Activated T-cell treated with anti-CD3 and anti-CD28 coated beads, Interleukin-2, amount 50 U/mL, for 4 hours (primary cell): ENCODE measurements around the gene MLEC. TPM values are rescaled to one million over a fixed set of nuclear protein-coding genes. Genes with fewer than 3 reads are reported as not detected.

ENCODE experiments used
- ATAC-seq, 2 donors: fragments of 200-7000 bp; cut with Tn5 transposase; one replicate each; pipeline ENCODE4 v1.10.0; 2021
- DNase-seq: peaks from one replicate; pipeline ENCODE4 v3.0.0-alpha.2; 2020
- H3K27me3 Mint-ChIP-seq: one replicate; pipeline ENCODE4 v1.8.0; 2021; ENCODE audit warnings: low read depth, mixed read lengths
- H3K36me3 Mint-ChIP-seq: one replicate; pipeline ENCODE4 v1.8.0; 2022; ENCODE audit warnings: mixed read lengths; ENCODE audit not compliant: insufficient read depth
- H3K4me1 Mint-ChIP-seq: one replicate; pipeline ENCODE4 v1.8.0; 2021; ENCODE audit warnings: low read depth, mixed read lengths
- H3K4me3 Mint-ChIP-seq: one replicate; pipeline ENCODE4 v1.8.0; 2021; ENCODE audit warnings: mild to moderate bottlenecking, moderate library complexity, mixed read lengths
- H3K9me3 Mint-ChIP-seq: one replicate; pipeline ENCODE4 v1.8.0; 2021; ENCODE audit warnings: mixed read lengths
- total RNA-seq, 3 donors: library from RNA; stranded (reverse); gene quantifications; one replicate each; pipeline ENCODE4 v1.2.1, GENCODE V29; 2021

Gene MLEC
- total RNA-seq, 3 donors from 2014 or later = 153 to 172 (median 153) TPM

- no peak for DNase-seq
- no peaks in the 10 kb centered on the region for H3K36me3 Mint-ChIP-seq
- H3K4me3 Mint-ChIP-seq = no peak overlapping the region
- ATAC-seq = no peak
- peaks cover under 1% of the 10 kb centered on the region for H3K27me3 Mint-ChIP-seq
- H3K9me3 Mint-ChIP-seq = no peaks in the 10 kb centered on the region
- peaks cover 9% of the 10 kb centered on the region for H3K4me1 Mint-ChIP-seq
These were observed 12.8 kb upstream of the MLEC start for GRCh38 chr12:120674097-120674636.

- no peaks in the 10 kb centered on the region for H3K36me3 Mint-ChIP-seq
- no peak overlapping the region for H3K4me3 Mint-ChIP-seq
- DNase-seq (no peak), ATAC-seq (peak; percentile 28 to 46)
- no peaks in the 10 kb centered on the region for H3K9me3 Mint-ChIP-seq
- peaks cover 3% of the 10 kb centered on the region for H3K27me3 Mint-ChIP-seq
- H3K4me1 Mint-ChIP-seq = peaks cover 9% of the 10 kb centered on the region
These were observed 9.0 kb upstream of the MLEC start for GRCh38 chr12:120677765-120678473.

- Mint-ChIP-seq H3K9me3 (no peaks in the 10 kb centered on the region), H3K36me3 (no peaks in the 10 kb centered on the region), H3K27me3 (peaks cover 3% of the 10 kb centered on the region), H3K4me3 (no peak overlapping the region), H3K4me1 (peaks cover 9% of the 10 kb centered on the region)
- ATAC-seq = no peak
- DNase-seq = no peak
These were observed 8.4 kb upstream of the MLEC start for GRCh38 chr12:120678572-120678971.

GRCh38 chr12:120680165-120680738, 6.7 kb upstream of the MLEC start:
- no peaks in the 10 kb centered on the region for H3K9me3 Mint-ChIP-seq
- peaks cover 13% of the 10 kb centered on the region for H3K4me1 Mint-ChIP-seq
- H3K4me3 Mint-ChIP-seq = no peak overlapping the region
- H3K36me3 Mint-ChIP-seq = no peaks in the 10 kb centered on the region
- H3K27me3 Mint-ChIP-seq = peaks cover 3% of the 10 kb centered on the region
- DNase-seq (no peak), ATAC-seq (no peak)

- Mint-ChIP-seq H3K4me3 (peak overlapping the region; percentile 8), H3K9me3 (no peaks in the 10 kb centered on the region), H3K4me1 (peaks cover 25% of the 10 kb centered on the region), H3K27me3 (no peaks in the 10 kb centered on the region), H3K36me3 (no peaks in the 10 kb centered on the region)
- no peak for ATAC-seq
- no peak for DNase-seq
These were observed 2.4 kb upstream of the MLEC start for GRCh38 chr12:120684523-120684932.

- H3K9me3 Mint-ChIP-seq = no peaks in the 10 kb centered on the region
These were observed 1.4 kb upstream of the MLEC start for GRCh38 chr12:120685522-120685921.

GRCh38 chr12:120686151-120686689, 729 bp upstream of the MLEC start:
- peak; percentile 79 to 81 for ATAC-seq
- no peaks in the 10 kb centered on the region for H3K9me3 Mint-ChIP-seq
- H3K4me1 Mint-ChIP-seq = peaks cover 38% of the 10 kb centered on the region
- no peaks in the 10 kb centered on the region for H3K27me3 Mint-ChIP-seq
- DNase-seq = peak; percentile 95
- H3K36me3 Mint-ChIP-seq = peaks cover 3% of the 10 kb centered on the region
- H3K4me3 Mint-ChIP-seq = peak overlapping the region; percentile 84

More at GRCh38 chr12:120685522-120685921, 1.4 kb upstream of the MLEC start:
- Mint-ChIP-seq H3K27me3 (no peaks in the 10 kb centered on the region), H3K4me3 (peak overlapping the region; percentile 84), H3K36me3 (no peaks in the 10 kb centered on the region), H3K4me1 (peaks cover 33% of the 10 kb centered on the region)
- DNase-seq = no peak
- no peak for ATAC-seq

GRCh38 chr12:120687578-120688289, 785 bp downstream of the MLEC start:
- ATAC-seq = no peak
- peaks cover 5% of the 10 kb centered on the region for H3K36me3 Mint-ChIP-seq
- no peaks in the 10 kb centered on the region for H3K9me3 Mint-ChIP-seq
- peak overlapping the region; percentile 92 for H3K4me3 Mint-ChIP-seq
- H3K4me1 Mint-ChIP-seq = peaks cover 50% of the 10 kb centered on the region
- peak; percentile 37 for DNase-seq
- H3K27me3 Mint-ChIP-seq = no peaks in the 10 kb centered on the region

- DNase-seq (no peak), ATAC-seq (no peak)
- Mint-ChIP-seq H3K9me3 (no peaks in the 10 kb centered on the region), H3K4me3 (peak overlapping the region; percentile 92), H3K36me3 (peaks cover 11% of the 10 kb centered on the region), H3K27me3 (no peaks in the 10 kb centered on the region), H3K4me1 (peaks cover 57% of the 10 kb centered on the region)
These were observed 1.6 kb downstream of the MLEC start for GRCh38 chr12:120688527-120689071.

GRCh38 chr12:120689397-120690082, 2.6 kb downstream of the MLEC start:
- Mint-ChIP-seq H3K4me3 (peak overlapping the region; percentile 92), H3K36me3 (peaks cover 16% of the 10 kb centered on the region), H3K9me3 (no peaks in the 10 kb centered on the region), H3K4me1 (peaks cover 55% of the 10 kb centered on the region), H3K27me3 (no peaks in the 10 kb centered on the region)
- no peak for ATAC-seq
- DNase-seq = no peak

- no peak for ATAC-seq
- H3K4me3 Mint-ChIP-seq = no peak overlapping the region
- peaks cover 53% of the 10 kb centered on the region for H3K4me1 Mint-ChIP-seq
These were observed 3.1 kb downstream of the MLEC start for GRCh38 chr12:120690083-120690450.

GRCh38 chr12:120690978-120691377, 4.0 kb downstream of the MLEC start:
- no peaks in the 10 kb centered on the region for H3K9me3 Mint-ChIP-seq
- H3K36me3 Mint-ChIP-seq = peaks cover 26% of the 10 kb centered on the region
- ATAC-seq (no peak), DNase-seq (no peak)
- no peak overlapping the region for H3K4me3 Mint-ChIP-seq
- peaks cover 51% of the 10 kb centered on the region for H3K4me1 Mint-ChIP-seq
- no peaks in the 10 kb centered on the region for H3K27me3 Mint-ChIP-seq

More at GRCh38 chr12:120690083-120690450, 3.1 kb downstream of the MLEC start:
- Mint-ChIP-seq H3K27me3 (no peaks in the 10 kb centered on the region), H3K9me3 (no peaks in the 10 kb centered on the region), H3K36me3 (peaks cover 18% of the 10 kb centered on the region)
- DNase-seq = no peak

- DNase-seq (no peak), ATAC-seq (no peak)
- Mint-ChIP-seq H3K4me3 (no peak overlapping the region), H3K36me3 (peaks cover 42% of the 10 kb centered on the region), H3K9me3 (no peaks in the 10 kb centered on the region), H3K27me3 (no peaks in the 10 kb centered on the region), H3K4me1 (peaks cover 51% of the 10 kb centered on the region)
These were observed 5.6 kb downstream of the MLEC start for GRCh38 chr12:120692524-120693033.
